ENCODE data around the gene IKBIP. TPM values are rescaled to one million over a fixed set of nuclear protein-coding genes. Genes with fewer than 3 reads are reported as not detected.
"Not testable (repeated sequence)": the region's sequence is repeated elsewhere in the genome, so short reads cannot be mapped to it uniquely, and the experiment has no call there.

The IKBIP gene
- total RNA-seq, 4 donors from 2014 or later = 0.40 to 6.8 (median 3.0) TPM; not detected in 1

- H3K27me3 ChIP-seq = no peaks in the 10 kb centered on the region
- 94 to 96% methylated on average over 2 to 3 of the region's 3 CpGs for WGBS, 2 donors (ENCODE audit: low coverage in 1 of 2)
- H3K4me3 ChIP-seq = no peak overlapping the region
- in situ Hi-C loops (cut with MboI; ENCODE audit: low pct_ligation_motif_present in 1 of 4, low pct_unique_long_range_greater_than_20kb in 1 of 4, low sequenced_read_pairs in 3 of 4) = no loop called here
- no peak for TF ChIP-seq POLR2AphosphoS5 (IDR thresholded peaks at IDR 0.05)
- TF ChIP-seq CTCF (IDR thresholded peaks at IDR 0.05) = no peak
- TF ChIP-seq POLR2A (IDR thresholded peaks at IDR 0.05) = no peak
- intact Hi-C loops (cut with DNase I; ENCODE audit: low total_unique reads) = no loop called here
- no peak overlapping the region for H3K27ac ChIP-seq
- no peak for DNase-seq
- no peaks in the 10 kb centered on the region for H3K36me3 ChIP-seq
- H3K9me3 ChIP-seq = no peaks in the 10 kb centered on the region
- peaks cover 0 to 13% (median 7%) of the 10 kb centered on the region in 4 donors for H3K4me1 ChIP-seq
These were observed 64.8 kb downstream of the IKBIP start for GRCh38 chr12:98579835-98580234.

- no peaks in the 10 kb centered on the region for H3K9me3 ChIP-seq
- 66 to 81% methylated on average over 2 to 5 of the region's 5 CpGs for WGBS, 2 donors (ENCODE audit: low coverage in 1 of 2)
- peaks cover 0 to 17% (median 9%) of the 10 kb centered on the region in 4 donors for H3K4me1 ChIP-seq
- DNase-seq = no peak
- H3K27me3 ChIP-seq = no peaks in the 10 kb centered on the region
- no peaks in the 10 kb centered on the region for H3K36me3 ChIP-seq
- intact Hi-C loops (cut with DNase I; ENCODE audit: low total_unique reads) = no loop called here
- TF ChIP-seq EP300 (IDR thresholded peaks at IDR 0.05; ENCODE audit: low read depth) (no peak), POLR2A (IDR thresholded peaks at IDR 0.05) (no peak), POLR2AphosphoS5 (IDR thresholded peaks at IDR 0.05) (no peak), CTCF (IDR thresholded peaks at IDR 0.05) (no peak)
- no peak overlapping the region for H3K4me3 ChIP-seq
- in situ Hi-C loops (cut with MboI; ENCODE audit: low pct_ligation_motif_present in 1 of 4, low pct_unique_long_range_greater_than_20kb in 1 of 4, low sequenced_read_pairs in 3 of 4) = no loop called here
- peak overlapping the region; percentile 53 to 76 (median 68) for H3K27ac ChIP-seq
These were observed 65.2 kb downstream of the IKBIP start for GRCh38 chr12:98579347-98579746.

- Histone ChIP-seq H3K4me1 (peaks cover 0 to 17% (median 10%) of the 10 kb centered on the region in 4 donors), H3K27me3 (no peaks in the 10 kb centered on the region), H3K27ac (peak overlapping the region; percentile 53 to 76 (median 68)), H3K4me3 (no peak overlapping the region), H3K9me3 (no peaks in the 10 kb centered on the region), H3K36me3 (no peaks in the 10 kb centered on the region)
- peak; percentile 21 for DNase-seq
- intact Hi-C loops (cut with DNase I; ENCODE audit: low total_unique reads) = no loop called here
- 66 to 67% methylated on average over 2 of the region's 2 CpGs for WGBS, 2 donors (ENCODE audit: low coverage in 1 of 2)
- in situ Hi-C loops (cut with MboI; ENCODE audit: low pct_ligation_motif_present in 1 of 4, low pct_unique_long_range_greater_than_20kb in 1 of 4, low sequenced_read_pairs in 3 of 4) = no loop called here
- TF ChIP-seq POLR2AphosphoS5 (IDR thresholded peaks at IDR 0.05) (no peak), EP300 (IDR thresholded peaks at IDR 0.05; ENCODE audit: low read depth) (no peak), POLR2A (IDR thresholded peaks at IDR 0.05) (no peak), CTCF (IDR thresholded peaks at IDR 0.05) (no peak)
These were observed 65.8 kb downstream of the IKBIP start for GRCh38 chr12:98578821-98579220.

- H3K4me1 ChIP-seq = peaks cover 0 to 20% (median 10%) of the 10 kb centered on the region in 4 donors
- intact Hi-C loops (cut with DNase I; ENCODE audit: low total_unique reads) (no loop called here), in situ Hi-C loops (cut with MboI; ENCODE audit: low pct_ligation_motif_present in 1 of 4, low pct_unique_long_range_greater_than_20kb in 1 of 4, low sequenced_read_pairs in 3 of 4) (no loop called here)
- H3K27ac ChIP-seq = peak overlapping the region; percentile 53 to 76 (median 68)
- DNase-seq = peak; percentile 23
- H3K9me3 ChIP-seq = no peaks in the 10 kb centered on the region
- WGBS, 2 donors (ENCODE audit: low coverage in 1 of 2) = 42 to 69% methylated on average over 1 of the region's 1 CpG
- no peaks in the 10 kb centered on the region for H3K36me3 ChIP-seq
- no peaks in the 10 kb centered on the region for H3K27me3 ChIP-seq
- no peak overlapping the region for H3K4me3 ChIP-seq
- no peak for TF ChIP-seq POLR2A (IDR thresholded peaks at IDR 0.05)
- TF ChIP-seq CTCF (IDR thresholded peaks at IDR 0.05) = peak in 3 of 5 experiments; percentile 17 to 52 (median 41)
These were observed 66.2 kb downstream of the IKBIP start for GRCh38 chr12:98578392-98578791.

GRCh38 chr12:98576795-98577194, 67.8 kb downstream of the IKBIP start:
- intact Hi-C loops (cut with DNase I; ENCODE audit: low total_unique reads); DNase-seq; H3K27ac ChIP-seq; H3K9me3 ChIP-seq; H3K27me3 ChIP-seq; H3K4me3 ChIP-seq; in situ Hi-C loops (cut with MboI; ENCODE audit: low pct_ligation_motif_present in 1 of 4, low pct_unique_long_range_greater_than_20kb in 1 of 4, low sequenced_read_pairs in 3 of 4); H3K36me3 ChIP-seq: not testable (repeated sequence)
- H3K4me1 ChIP-seq = peaks cover 0 to 20% (median 10%) of the 10 kb centered on the region in 4 donors
- WGBS, 2 donors (ENCODE audit: low coverage in 1 of 2) = 85 to 90% methylated on average over 2 of the region's 2 CpGs

Measured in transverse colon (tissue), 4 donors.